ENCODE results near the gene CD99. TPM values are rescaled to one million over a fixed set of nuclear protein-coding genes. Genes with fewer than 3 reads are reported as not detected.

The CD99 gene
- total and polyA plus RNA-seq, 2 of the 13 experiments (the other 11 are each of a cell fraction or from before 2014, with no cell fraction given) = 78.8 to 111 TPM

- TF ChIP-seq HOXA7 (CRISPR knock-in tag; IDR thresholded peaks at IDR 0.05) (no peak), GFI1 (CRISPR knock-in tag; IDR thresholded peaks at IDR 0.05; ENCODE audit: borderline replicate concordance) (0 out of 2 replicates have a peak, but pooled peaks have one; percentile 28), NCOR1 (IDR thresholded peaks at IDR 0.05; ENCODE audit: borderline replicate concordance, low read length) (peak; percentile 22; the same call in 1 of the 2 replicates), ZFP41 (CRISPR knock-in tag; IDR thresholded peaks at IDR 0.05; ENCODE audit: borderline replicate concordance) (no peak)
Measured at GRCh38 chrX:2665387-2666304, 25.4 kb upstream of the CD99 start (continued).

GRCh38 chrX:2666491-2666890 lies 24.6 kb upstream of the CD99 start:
- H3K79me2 ChIP-seq (ENCODE audit: insufficient read depth, low read length) = no peaks in the 10 kb centered on the region
- H2AFZ ChIP-seq (ENCODE audit: low read length) = no peak overlapping the region
- H3K27ac ChIP-seq (ENCODE audit: extremely low read length, insufficient read depth, low read length) = no peak overlapping the region
- intact Hi-C loops (cut with micrococcal nuclease; ENCODE audit: unreplicated experiment) (no loop called here), in situ Hi-C loops (cut with HindIII; ENCODE audit: extremely low pct_ligation_motif_present, low pct_unique_long_range_greater_than_20kb) (no loop called here)
- ATAC-seq = no peak
- no peak for DNase-seq (ENCODE audit: low spot score)
- CTCF ChIA-PET (ENCODE audit: low intra/inter-chr PET ratio, low total read pairs) = no interaction called here
- POLR2A ChIA-PET = no interaction called here
- no peaks in the 10 kb centered on the region for H3K36me3 ChIP-seq (replicated peaks in 1 of 2; ENCODE audit: control insufficient read depth in 1 of 2, insufficient read depth in 2 of 2, low read length in 2 of 2)
- H3K9me3 ChIP-seq (ENCODE audit: low read length) = no peaks in the 10 kb centered on the region
- 91% methylated on average over 2 of the region's 2 CpGs for WGBS (ENCODE audit: low lambda C conversion rate)
- no peak overlapping the region for H3K4me2 ChIP-seq (ENCODE audit: low read depth, low read length)
- FAIRE-seq = no peak
- no peak overlapping the region for H3K9ac ChIP-seq (ENCODE audit: insufficient read depth, low read depth, low read length)
- H3K27me3 ChIP-seq (ENCODE audit: control insufficient read depth in 1 of 2, insufficient read depth in 2 of 2, low read length in 2 of 2) = no peaks in the 10 kb centered on the region
- BruUV-seq (replicated peaks) = no TSS peak
- peaks cover 20% of the 10 kb centered on the region for H3K4me1 ChIP-seq (ENCODE audit: insufficient read depth, low read length)
- no peaks in the 10 kb centered on the region for H4K20me1 ChIP-seq (ENCODE audit: insufficient read depth, low read length)
- no peak overlapping the region for H3K4me3 ChIP-seq (replicated peaks in 1 of 3; ENCODE audit: insufficient read depth in 1 of 3, low read depth in 2 of 3, low read length in 3 of 3)
- TF ChIP-seq ZNF138 (CRISPR knock-in tag; IDR thresholded peaks at IDR 0.05; ENCODE audit: low read depth) = no peak
- TF ChIP-seq NKX3-1 (CRISPR knock-in tag; IDR thresholded peaks at IDR 0.05) = no peak
- TF ChIP-seq KAT7 (CRISPR knock-in tag; IDR thresholded peaks at IDR 0.05; ENCODE audit: borderline replicate concordance) = no peak
- no peak for TF ChIP-seq GFI1 (CRISPR knock-in tag; IDR thresholded peaks at IDR 0.05; ENCODE audit: borderline replicate concordance)
- TF ChIP-seq TRIM22 (IDR thresholded peaks at IDR 0.05) = no peak
- no peak for TF ChIP-seq ZBTB49 (CRISPR knock-in tag; IDR thresholded peaks at IDR 0.05; ENCODE audit: borderline replicate concordance)
- no peak for TF ChIP-seq ZBTB39 (CRISPR knock-in tag; IDR thresholded peaks at IDR 0.05)
- no peak for TF ChIP-seq ZNF780A (CRISPR knock-in tag; IDR thresholded peaks at IDR 0.05)
- TF ChIP-seq ZNF580 (CRISPR knock-in tag; IDR thresholded peaks at IDR 0.05; ENCODE audit: borderline replicate concordance, low read depth) = no peak
- TF ChIP-seq SMAD3 (CRISPR knock-in tag; IDR thresholded peaks at IDR 0.05) = no peak
- no peak for TF ChIP-seq SNAPC2 (CRISPR knock-in tag; IDR thresholded peaks at IDR 0.05)
- no peak for TF ChIP-seq TAF15 (IDR thresholded peaks at IDR 0.05; ENCODE audit: low read depth, low read length, poor library complexity, severe bottlenecking)
- no peak for TF ChIP-seq MXD4 (CRISPR knock-in tag; IDR thresholded peaks at IDR 0.05)

Measured in HepG2 (cell line).